GM20000 (cell line): ENCODE measurements around the gene DYRK4.

ENCODE experiments used
- DNase-seq: peaks from one replicate; pipeline ENCODE4 v3.0.0; 2012; ENCODE audit warnings: low spot score
- TF ChIP-seq, protein P1 (sequence below): IDR thresholded peaks from 2 replicates; pipeline ENCODE4 v1.5.1; 2012; ENCODE audit warnings: mild to moderate bottlenecking, control low read depth; ENCODE audit errors: extremely low read depth, missing control alignments

DYRK4 gene

DNA sequence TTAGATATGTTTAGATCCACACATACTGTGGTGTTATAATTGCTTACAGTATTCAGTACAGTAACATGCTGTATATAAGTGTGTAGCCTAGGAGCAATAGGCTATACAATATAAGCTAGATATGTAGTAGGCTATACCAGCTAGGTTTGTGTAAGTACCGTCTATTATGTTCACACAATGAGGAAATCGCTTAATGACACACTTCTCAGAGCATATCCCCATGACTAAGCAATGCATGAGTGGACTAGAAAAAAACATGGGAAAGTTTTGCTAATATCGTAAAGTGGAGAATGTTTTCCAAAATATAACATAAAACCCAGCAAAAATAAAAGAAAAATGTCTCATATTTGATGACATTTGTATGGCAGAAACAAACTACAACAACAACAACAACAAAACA is 59.5 kb downstream of the DYRK4 start:
- TF ChIP-seq, protein P1, sequence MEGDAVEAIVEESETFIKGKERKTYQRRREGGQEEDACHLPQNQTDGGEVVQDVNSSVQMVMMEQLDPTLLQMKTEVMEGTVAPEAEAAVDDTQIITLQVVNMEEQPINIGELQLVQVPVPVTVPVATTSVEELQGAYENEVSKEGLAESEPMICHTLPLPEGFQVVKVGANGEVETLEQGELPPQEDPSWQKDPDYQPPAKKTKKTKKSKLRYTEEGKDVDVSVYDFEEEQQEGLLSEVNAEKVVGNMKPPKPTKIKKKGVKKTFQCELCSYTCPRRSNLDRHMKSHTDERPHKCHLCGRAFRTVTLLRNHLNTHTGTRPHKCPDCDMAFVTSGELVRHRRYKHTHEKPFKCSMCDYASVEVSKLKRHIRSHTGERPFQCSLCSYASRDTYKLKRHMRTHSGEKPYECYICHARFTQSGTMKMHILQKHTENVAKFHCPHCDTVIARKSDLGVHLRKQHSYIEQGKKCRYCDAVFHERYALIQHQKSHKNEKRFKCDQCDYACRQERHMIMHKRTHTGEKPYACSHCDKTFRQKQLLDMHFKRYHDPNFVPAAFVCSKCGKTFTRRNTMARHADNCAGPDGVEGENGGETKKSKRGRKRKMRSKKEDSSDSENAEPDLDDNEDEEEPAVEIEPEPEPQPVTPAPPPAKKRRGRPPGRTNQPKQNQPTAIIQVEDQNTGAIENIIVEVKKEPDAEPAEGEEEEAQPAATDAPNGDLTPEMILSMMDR, result no peak
- no peak for DNase-seq

DNA sequence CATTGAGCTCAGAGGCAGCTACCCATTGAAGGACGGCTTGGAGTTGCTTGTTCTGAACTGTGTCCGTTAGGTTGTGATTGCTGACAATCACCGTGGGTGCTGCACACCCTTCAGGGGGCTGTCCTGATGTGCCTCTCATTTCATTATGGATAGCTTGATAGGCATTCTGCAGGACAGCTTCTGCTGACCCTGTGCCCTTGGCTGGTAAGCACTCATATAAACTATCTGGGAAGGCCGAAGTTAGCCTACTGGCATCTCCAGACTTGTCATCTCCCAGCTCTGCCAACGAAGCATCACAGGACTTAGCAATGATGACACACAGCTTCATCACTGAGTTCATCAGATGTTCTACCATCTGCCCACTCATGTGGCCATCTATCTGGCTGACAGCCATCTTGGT is 64.5 kb downstream of the DYRK4 start:
- TF ChIP-seq, protein P1, result no peak
- DNase-seq, result no peak

DNA sequence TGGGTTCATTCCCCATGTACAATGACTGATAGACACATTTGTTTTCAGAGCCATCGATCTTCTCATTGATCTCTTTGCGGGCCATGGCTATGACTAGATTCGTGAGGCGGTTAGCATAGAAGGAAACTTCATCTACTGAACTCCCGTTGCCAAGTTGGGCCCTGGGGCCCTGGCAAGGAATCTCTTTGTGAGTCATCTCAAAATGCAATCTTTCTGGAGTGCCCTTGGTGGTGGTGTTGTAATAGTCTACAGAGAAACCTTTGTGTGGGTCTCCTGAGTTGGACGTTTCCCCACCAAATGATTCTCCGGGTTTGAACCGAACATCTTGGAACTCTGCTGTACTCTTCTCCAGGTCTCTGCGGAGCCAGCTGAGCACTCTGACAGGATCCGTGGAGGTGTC is 66.4 kb downstream of the DYRK4 start:
- TF ChIP-seq, protein P1, result no peak
- DNase-seq, result no peak

DNA sequence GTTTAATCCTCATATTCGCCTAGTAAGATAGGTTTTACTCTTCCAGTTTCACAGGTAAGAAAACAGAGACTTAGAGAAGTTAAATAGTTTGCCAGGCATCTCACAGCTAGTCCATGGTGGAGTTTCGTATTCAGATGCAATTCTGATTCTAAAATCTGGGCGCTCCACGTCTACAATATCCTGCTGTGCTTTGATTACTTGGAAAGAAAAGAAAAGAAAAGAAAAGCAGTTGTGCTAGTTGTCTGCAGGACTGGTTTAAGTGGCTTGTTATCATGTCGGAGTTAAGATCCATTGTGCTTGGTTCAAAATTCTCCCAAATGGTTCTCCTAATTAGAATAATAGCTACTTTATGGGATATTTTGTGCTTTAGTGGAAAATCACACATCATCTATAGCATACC is 68.3 kb downstream of the DYRK4 start:
- DNase-seq, result no peak

DNA sequence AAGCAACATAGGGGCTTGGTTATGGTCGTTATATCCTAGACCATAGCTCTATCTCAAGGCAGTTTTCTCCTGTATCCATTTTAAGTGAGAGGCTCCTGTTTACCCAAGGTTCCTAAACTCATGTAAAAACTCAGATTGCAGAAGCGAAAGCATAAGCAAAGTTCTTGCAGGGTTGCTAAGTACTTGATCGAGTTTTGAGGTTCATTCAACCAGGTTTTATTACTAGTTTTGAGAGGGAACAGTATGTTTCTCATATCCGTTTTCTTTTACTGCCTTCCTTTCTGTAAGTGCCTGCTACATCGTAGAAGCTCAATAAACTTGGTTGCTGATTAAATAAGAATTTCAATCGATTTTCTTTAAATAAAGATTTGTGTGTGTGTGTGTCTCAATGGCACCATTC is 81.7 kb downstream of the DYRK4 start:
- DNase-seq, result peak; percentile 24
- TF ChIP-seq, protein P1, result no peak

More for the DNA sequence above, 68.3 kb downstream of the DYRK4 start:
- TF ChIP-seq, protein P1, result no peak

DNA sequence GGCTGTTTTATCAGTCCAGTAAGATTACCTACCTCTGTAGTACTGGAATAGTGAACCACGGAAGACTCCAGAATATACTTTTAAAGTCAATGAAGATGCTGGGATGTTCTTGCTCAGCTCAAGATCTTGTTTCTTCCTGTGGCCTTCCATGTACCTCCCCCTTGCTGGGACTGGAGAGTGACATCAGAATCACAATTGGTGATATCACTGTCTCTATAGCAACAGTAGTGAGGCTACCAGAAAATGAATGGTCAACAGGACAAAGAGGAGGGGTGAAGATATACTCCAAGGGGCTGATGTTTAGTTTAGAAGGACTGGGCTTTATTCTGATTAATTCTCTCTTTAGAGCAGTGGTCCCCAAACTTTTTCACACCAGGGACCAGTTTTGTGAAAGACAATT is 83.0 kb downstream of the DYRK4 start:
- no peak for DNase-seq
- TF ChIP-seq, protein P1, result no peak

DNA sequence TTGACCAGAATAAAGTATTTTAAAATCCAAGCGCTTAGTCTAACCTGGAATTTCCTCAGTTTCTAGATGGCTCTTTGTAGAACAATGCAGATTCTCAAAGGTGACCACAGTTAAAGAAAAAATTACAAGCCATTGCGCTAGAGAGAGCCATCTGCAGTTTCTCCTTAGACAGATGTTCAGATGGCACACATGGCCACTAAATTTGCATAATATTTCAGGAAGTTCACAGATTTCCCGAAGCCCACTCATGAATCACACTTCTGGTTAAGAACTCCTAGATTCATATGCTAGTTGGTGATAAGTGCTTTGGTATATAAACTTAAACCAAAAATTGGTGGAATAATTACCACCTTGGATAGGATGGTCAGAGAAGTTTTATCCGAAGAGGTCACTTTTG is 86.1 kb downstream of the DYRK4 start:
- no peak for DNase-seq
- TF ChIP-seq, protein P1, result no peak
